K562 (cell line): ENCODE results near the gene BTBD17.

Experiments used
- CTCF ChIP-seq, 3 experiments: IDR thresholded peaks in 2 of 3; conservative IDR thresholded peaks in 1 of 3; 2 replicates each; pipeline ENCODE4 v1.5.1; 2011 to 2012; ENCODE audit warnings: low read length in 3 of 3, mild to moderate bottlenecking in 3 of 3, control low read depth in 2 of 3, improper control_type of control experiment in 1 of 3, inconsistent platforms in 1 of 3, low read depth in 1 of 3, mixed read lengths in 1 of 3, moderate library complexity in 1 of 3; ENCODE audit not compliant: insufficient read depth in 2 of 3
- DPF2 ChIP-seq: fragments of 450-650 bp; IDR thresholded peaks from 2 replicates; pipeline ENCODE4 v1.6.1; 2016
- KAT2B ChIP-seq: IDR thresholded peaks from one replicate; pipeline ENCODE4 v1.6.1; 2012; ENCODE audit warnings: low read depth, mild to moderate bottlenecking, control low read depth, inconsistent platforms, low read length, moderate library complexity
- KLF10 ChIP-seq: fragments of 250-450 bp; sonication (Bioruptor Pico); IDR thresholded peaks from 2 replicates; pipeline ENCODE4 v1.6.1; 2021; ENCODE audit warnings: matching md5 sums
- MAFK ChIP-seq: IDR thresholded peaks from 2 replicates; pipeline ENCODE4 v1.6.1; 2011; ENCODE audit warnings: low read length, improper control_type of control experiment
- RNF2 ChIP-seq: sonication (generic); IDR thresholded peaks from 2 replicates; pipeline ENCODE4 v1.6.1; 2016
- SIX5 ChIP-seq, 2 experiments: IDR thresholded peaks; 2 replicates each; pipeline ENCODE4 v1.6.1; 2011; ENCODE audit warnings: low read length in 2 of 2, borderline replicate concordance in 1 of 2, low read depth in 1 of 2, mild to moderate bottlenecking in 1 of 2, moderate library complexity in 1 of 2; ENCODE audit not compliant: insufficient read depth in 1 of 2
- SMAD1 ChIP-seq: fragments of 150-350 bp; IDR thresholded peaks from 2 replicates; pipeline ENCODE4 v1.6.1; 2014; ENCODE audit warnings: low read length, low read depth; ENCODE audit not compliant: partially characterized antibody
- TSHZ1 ChIP-seq: fragments of 250-450 bp; sonication (Bioruptor Pico); IDR thresholded peaks from 2 replicates; pipeline ENCODE4 v1.4.0; 2020; ENCODE audit warnings: mild to moderate bottlenecking, moderate library complexity
- ZNF398 ChIP-seq: fragments of 250-450 bp; sonication (Bioruptor Pico); IDR thresholded peaks from 2 replicates; pipeline ENCODE4 v1.8.0; 2021; ENCODE audit warnings: moderate library complexity, mild to moderate bottlenecking, inconsistent platforms
- ZNF586 ChIP-seq: fragments of 450-650 bp; formaldehyde crosslinking; conservative IDR thresholded peaks from 2 replicates; pipeline ENCODE4 v1.4.0; 2020; ENCODE audit warnings: mild to moderate bottlenecking, moderate library complexity
- ZSCAN32 ChIP-seq: fragments of 450-650 bp; formaldehyde crosslinking; IDR thresholded peaks from 2 replicates; pipeline ENCODE4 v1.4.0; 2020; ENCODE audit warnings: mild to moderate bottlenecking, moderate library complexity

GRCh38 chr17:74349120-74349519 is 12.5 kb downstream of the BTBD17 start:
- TF ChIP-seq DPF2 (no peak), SMAD1 (no peak), MAFK (no peak), RNF2 (no peak), KAT2B (no peak), KLF10 (no peak), CTCF (IDR thresholded peaks at IDR 0.05 in 2 of 3, conservative IDR thresholded peaks at IDR 0.05 in 1 of 3; ENCODE audit: insufficient read depth in 2 of 3, low read depth in 1 of 3, low read length in 3 of 3) (no peak), ZNF586 (CRISPR knock-in tag) (no peak), ZNF398 (CRISPR knock-in tag) (no peak), TSHZ1 (CRISPR knock-in tag) (no peak), SIX5 (IDR thresholded peaks at IDR 0.05; ENCODE audit: borderline replicate concordance in 1 of 2, insufficient read depth in 1 of 2, low read depth in 1 of 2, low read length in 2 of 2) (no peak), ZSCAN32 (CRISPR knock-in tag) (no peak)
